GM19351 (cell line): ENCODE measurements around the gene WDR55.
"Not testable (repeated sequence)": the region's sequence is repeated elsewhere in the genome, so short reads cannot be mapped to it uniquely, and the experiment has no call there.

Source experiments
- ATAC-seq: cut with Tn5 transposase; IDR thresholded peaks from one replicate; pipeline ENCODE4 v1.9.1; 2021; ENCODE audit warnings: mild to moderate bottlenecking, moderate library complexity; ENCODE audit not compliant: unreplicated experiment

WDR55 gene

GRCh38 chr5:140664359-140665119 lies at the start of gene WDR55:
Gene WDR55, plus strand, starts transcription at chr5:140664904. Its CDS starts 9 bp downstream, at chr5:140664913.
- ATAC-seq: peak; percentile 97

- no peak for ATAC-seq
Observed at GRCh38 chr5:140622301-140622700, 42.4 kb upstream of the WDR55 start.

- ATAC-seq: not testable (repeated sequence)
Observed at GRCh38 chr5:140623061-140623460, 41.6 kb upstream of the WDR55 start.

GRCh38 chr5:140624886-140625285 lies 39.8 kb upstream of the WDR55 start:
- not testable (repeated sequence) for ATAC-seq

- ATAC-seq: no peak
Observed at GRCh38 chr5:140627972-140628371, 36.7 kb upstream of the WDR55 start.

GRCh38 chr5:140628711-140629110 lies 36.0 kb upstream of the WDR55 start:
- no peak for ATAC-seq

GRCh38 chr5:140630292-140631035 lies 34.2 kb upstream of the WDR55 start:
- no peak for ATAC-seq

- no peak for ATAC-seq
Observed at GRCh38 chr5:140631036-140631417, 33.7 kb upstream of the WDR55 start.

GRCh38 chr5:140631831-140632365 lies 32.8 kb upstream of the WDR55 start:
- ATAC-seq: peak; percentile 46

- peak; percentile 51 for ATAC-seq
Observed at GRCh38 chr5:140632366-140633020, 32.2 kb upstream of the WDR55 start.

GRCh38 chr5:140633021-140633471 lies 31.7 kb upstream of the WDR55 start, which contains the start of gene CD14:
Gene CD14, minus strand, starts transcription at chr5:140633175. Its CDS starts 104 bp downstream, at chr5:140633071.
- ATAC-seq: no peak

- no peak for ATAC-seq
Observed at GRCh38 chr5:140633501-140633900, 31.2 kb upstream of the WDR55 start.

- no peak for ATAC-seq
Observed at GRCh38 chr5:140634103-140634502, 30.6 kb upstream of the WDR55 start.

- ATAC-seq: no peak
Observed at GRCh38 chr5:140635291-140636257, 29.1 kb upstream of the WDR55 start.

- ATAC-seq: no peak
Observed at GRCh38 chr5:140637371-140638100, 27.2 kb upstream of the WDR55 start.

GRCh38 chr5:140638898-140639147 lies 25.9 kb upstream of the WDR55 start:
- ATAC-seq: not testable (repeated sequence)

GRCh38 chr5:140639148-140639981 lies 25.3 kb upstream of the WDR55 start, which contains the start of gene TMCO6:
Gene TMCO6, plus strand, starts transcription at chr5:140639451. Its CDS starts 77 bp downstream, at chr5:140639528.
- peak; percentile 92 for ATAC-seq

GRCh38 chr5:140641716-140642115 lies 23.0 kb upstream of the WDR55 start:
- no peak for ATAC-seq

GRCh38 chr5:140642718-140643117 lies 22.0 kb upstream of the WDR55 start:
- ATAC-seq: no peak
